GM12874 (cell line): ENCODE measurements around the gene MEF2C.

Source experiments
- CTCF ChIP-seq: IDR thresholded peaks from 2 replicates; pipeline ENCODE4 v1.5.1; 2011; ENCODE audit warnings: low read depth, mild to moderate bottlenecking, control low read depth, low read length, moderate library complexity; ENCODE audit not compliant: insufficient read depth

Gene MEF2C

DNA sequence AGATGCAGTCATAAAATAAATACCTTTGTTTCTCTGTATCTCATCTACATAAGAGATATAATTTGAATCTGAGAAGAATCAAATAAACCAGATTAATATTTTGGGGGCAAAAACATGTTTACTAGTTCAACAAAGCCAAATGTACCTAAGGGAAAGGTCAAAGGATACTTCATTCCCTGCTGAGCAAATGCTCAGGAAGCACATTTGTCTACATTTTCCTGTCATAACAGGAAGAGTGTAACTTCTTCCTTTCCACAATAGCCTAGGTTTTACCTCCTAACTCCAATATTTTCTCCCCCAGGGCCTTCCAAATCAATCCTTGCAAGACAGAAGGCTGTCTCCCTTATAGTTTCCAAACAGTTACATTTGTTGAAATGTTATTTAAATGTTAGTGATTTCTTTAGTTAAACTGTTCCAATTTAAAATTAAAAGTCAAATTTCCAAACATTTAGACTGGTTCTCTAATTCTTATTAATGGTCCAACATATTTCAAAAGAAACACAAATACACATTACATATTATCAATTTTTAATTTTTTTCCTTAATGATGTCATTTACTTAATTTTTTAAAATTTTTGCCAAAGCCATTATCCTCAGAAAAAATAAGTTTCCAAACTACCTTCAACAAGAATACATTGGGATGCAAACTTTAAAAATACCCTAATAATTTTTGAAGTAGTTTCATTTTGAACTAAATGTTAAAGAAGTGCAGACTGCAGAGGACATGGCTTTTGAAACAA, 67.8 kb downstream of the MEF2C start:
- TF ChIP-seq CTCF, result no peak

DNA sequence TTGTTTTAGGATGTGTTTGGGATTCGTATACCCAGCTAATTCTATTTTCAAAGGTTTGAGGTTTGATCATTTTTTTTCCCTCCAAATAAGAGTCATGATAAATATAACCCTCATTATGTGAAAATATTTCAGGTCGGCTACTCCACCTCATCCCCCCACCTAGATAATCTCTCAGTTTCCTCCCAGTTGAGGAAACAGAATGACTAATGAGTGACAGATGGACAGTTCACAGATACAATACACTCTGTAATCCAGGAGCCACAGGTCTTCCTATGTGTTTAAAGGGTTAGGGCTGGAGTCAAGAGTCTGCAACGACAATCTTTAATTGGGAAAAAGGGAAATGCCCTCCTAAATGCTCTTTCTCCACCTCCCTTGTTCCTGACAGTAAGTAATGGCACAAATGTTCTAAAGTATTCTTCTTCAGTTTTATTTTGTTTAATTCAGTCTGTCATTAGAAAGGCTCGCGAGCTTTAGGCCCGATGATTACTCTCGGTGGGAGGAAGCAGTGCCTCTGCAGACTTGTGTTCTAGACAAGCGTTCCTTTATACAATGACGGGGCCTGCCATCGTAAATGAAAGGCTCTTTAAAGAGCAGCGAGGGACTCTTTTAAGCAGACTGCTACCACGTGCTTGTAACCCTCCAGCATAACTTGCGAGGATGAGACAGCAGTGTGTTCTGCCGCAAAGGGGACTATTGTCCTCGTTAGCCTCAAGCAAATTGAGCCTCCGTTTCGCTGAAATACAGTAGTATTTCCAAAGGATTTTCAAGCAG, 69.0 kb downstream of the MEF2C start:
- TF ChIP-seq CTCF, result no peak

DNA sequence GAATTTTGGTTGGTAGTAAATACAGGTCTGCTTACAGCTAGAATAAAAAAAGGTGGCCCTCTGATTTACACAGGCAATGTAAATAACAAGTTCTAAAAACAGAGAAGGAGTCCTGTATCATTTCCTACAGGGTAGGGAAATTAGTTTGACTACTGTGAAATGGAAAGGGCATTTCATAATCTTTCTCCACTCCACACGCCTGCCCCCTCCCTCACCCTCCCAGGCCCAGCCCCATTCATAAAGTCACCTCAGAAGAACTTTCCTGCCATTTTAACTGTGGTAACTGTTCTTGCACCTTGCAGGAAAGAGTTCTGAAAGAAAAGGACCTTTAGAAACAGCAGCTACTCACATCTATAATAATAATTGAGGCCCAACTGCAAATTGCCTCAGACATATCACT, 69.7 kb downstream of the MEF2C start:
- no peak for TF ChIP-seq CTCF

DNA sequence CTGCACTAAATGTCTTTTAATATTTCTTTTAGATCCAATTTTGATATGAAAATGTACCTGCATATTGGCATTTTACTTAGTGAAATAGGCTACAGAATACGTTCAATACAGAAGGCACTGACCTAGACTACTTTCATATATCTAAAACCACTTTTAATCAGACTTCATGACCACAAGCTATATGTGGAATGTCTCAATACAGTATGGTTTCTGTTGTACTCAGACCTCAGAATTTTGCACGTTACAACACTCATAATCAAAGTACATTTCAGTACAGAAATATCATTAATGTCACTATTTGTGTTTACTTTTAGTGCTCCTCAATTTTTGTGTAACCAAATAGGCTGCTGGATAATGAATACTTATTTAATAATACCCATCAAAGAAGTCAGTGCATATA, 74.8 kb downstream of the MEF2C start:
- no peak for TF ChIP-seq CTCF

- no peak for TF ChIP-seq CTCF
Measured at GRCh38 chr5:88807327-88807726, 75.7 kb downstream of the MEF2C start.

GRCh38 chr5:88806338-88806737, 76.6 kb downstream of the MEF2C start:
- no peak for TF ChIP-seq CTCF

DNA sequence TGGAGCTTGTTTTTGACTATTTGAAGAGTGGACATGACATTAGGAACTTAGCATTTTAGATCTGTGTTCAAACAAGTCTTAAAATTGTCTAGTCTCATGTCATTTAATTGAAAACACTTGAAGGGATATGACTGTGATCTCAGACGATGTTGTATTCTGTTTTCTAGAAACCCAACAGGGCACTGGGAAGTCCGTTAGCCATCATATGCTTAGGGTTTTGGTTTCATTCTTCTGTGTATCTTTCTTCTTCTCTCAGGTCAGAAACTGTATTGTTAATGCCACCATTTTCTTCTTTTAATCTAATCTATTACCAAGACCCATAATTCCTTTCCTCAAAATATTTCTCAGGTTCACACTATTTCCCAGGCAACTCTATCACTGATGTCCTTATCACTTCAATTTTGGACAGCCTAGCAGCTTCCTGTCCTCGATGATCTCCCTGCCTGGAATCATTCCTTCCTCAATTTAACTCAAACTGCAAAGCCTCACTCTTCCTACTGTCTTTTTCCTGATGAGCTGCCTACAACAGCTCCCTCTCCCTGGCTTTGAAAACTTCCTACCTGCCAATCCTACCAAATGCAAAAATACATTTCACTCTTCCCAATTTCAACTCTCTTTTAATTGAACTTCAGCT, 77.7 kb downstream of the MEF2C start:
- TF ChIP-seq CTCF, result no peak
